Measurements from ENCODE around the gene SCIN.
"Not testable (repeated sequence)": the region's sequence is repeated elsewhere in the genome, so short reads cannot be mapped to it uniquely, and the experiment has no call there.

SCIN gene

DNA sequence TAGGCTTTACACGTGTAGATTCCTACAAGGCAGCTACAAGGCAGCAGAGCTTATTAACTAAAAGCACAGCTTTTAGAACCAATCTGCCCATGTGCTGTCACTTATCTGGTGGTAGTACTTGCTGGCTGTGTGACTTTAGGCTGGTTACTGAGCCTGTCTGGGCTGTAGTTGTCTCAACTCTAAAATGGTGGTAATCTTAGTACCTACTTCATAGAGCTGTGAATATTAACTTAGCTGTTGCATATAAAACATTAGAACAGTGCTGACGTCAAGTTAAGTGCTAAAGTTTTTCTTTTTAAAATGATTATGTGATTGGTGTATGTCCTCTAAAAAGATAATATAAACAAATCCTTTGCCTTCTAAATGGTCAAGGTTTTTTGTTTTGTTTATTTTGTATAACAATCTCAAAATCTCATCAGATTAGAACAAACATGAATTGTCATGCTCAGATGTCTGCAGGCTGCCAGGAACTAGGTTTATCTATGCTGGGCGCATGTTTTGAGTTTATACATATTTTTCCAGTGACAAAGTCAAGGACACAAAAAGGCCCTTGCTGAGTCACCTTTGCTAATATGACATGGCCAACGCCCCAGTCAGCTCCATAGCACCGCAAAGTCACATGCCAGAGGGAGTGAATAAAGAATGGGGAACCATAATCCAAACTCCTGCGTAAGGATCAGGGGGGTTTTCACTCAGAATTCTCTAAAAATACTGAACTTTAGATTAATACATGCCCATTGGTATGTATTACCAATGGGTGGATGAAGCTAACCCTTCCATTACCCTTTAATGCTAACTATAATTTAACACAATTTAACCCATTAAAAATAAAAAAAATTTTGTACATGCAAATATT, 77.1 kb downstream of the SCIN start:
- DNase-seq (ENCODE audit: low read depth in 2 of 2), result no peak

DNA sequence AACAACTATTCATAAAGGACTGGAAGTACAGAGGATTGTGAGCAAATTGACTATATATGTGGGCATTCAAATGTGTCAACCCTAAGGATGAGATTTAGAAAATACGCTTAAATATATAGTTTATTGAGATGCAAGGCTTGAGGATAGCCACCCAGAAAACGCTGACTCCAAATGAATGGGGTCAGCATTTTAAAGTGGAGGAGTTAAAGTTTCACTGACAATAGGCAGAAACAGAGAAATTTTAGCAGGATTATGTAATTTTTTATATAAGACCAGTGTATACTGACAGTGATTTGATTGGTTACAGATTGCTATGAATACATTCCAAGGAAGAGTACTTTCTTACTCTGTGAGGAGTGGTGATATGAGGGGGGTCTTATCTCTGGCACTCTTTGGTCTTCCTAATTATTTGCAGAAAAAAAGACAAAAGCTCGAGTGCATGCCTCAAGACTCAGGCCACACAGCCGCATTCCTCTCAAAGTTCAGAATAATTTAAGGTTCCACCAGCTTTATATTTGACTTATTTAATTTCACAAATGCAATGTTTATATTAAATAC, 78.3 kb downstream of the SCIN start:
- DNase-seq (ENCODE audit: low read depth in 2 of 2), result no peak

DNA sequence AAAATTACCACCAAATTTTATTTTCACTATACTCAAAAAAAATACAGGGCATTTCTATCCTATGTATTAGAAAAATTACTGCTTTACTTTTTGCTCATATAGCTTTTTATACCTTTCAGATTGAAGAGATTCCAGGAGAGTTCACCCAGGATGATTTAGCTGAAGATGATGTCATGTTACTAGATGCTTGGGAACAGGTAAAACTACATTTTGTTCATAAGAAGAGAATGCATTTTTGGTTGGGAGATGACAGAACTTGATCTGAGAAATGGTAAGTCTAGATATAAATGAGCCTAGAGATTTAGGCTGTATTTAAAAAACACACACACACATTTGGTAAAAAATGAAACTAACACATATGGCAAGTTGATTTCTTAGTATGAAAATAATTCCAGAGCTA, 78.8 kb downstream of the SCIN start:
- DNase-seq (ENCODE audit: low read depth in 2 of 2), result no peak

GRCh38 chr7:12650080-12650479, 79.6 kb downstream of the SCIN start:
- no peak for DNase-seq (ENCODE audit: low read depth in 2 of 2)

GRCh38 chr7:12653110-12653509, 82.6 kb downstream of the SCIN start:
- DNase-seq (ENCODE audit: low read depth in 2 of 2), result no peak

GRCh38 chr7:12653518-12653917, 83.0 kb downstream of the SCIN start:
- DNase-seq (ENCODE audit: low read depth in 2 of 2), result no peak

- no peak for DNase-seq (ENCODE audit: low read depth in 2 of 2)
Measured at GRCh38 chr7:12655161-12655560, 84.6 kb downstream of the SCIN start.

DNA sequence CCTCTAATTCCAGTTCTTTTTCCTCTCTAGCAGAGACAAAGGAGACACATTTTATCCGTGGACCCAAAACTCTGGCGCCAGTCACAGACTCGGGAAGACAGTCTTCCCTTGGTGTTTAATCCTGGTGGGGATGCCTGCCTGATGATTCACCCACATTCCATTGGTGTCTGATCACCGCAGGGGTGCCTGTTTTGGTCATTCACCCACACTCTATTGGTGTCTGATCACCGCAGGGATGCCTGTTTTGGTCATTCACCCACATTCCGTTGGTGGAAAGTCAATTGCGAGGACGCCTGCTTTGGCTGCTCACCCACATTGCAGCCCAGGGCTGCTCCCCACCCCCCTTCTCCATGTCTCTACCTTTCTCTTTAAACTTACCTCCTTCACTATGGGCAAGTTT, 89.9 kb downstream of the SCIN start:
- not testable (repeated sequence) for DNase-seq (ENCODE audit: low read depth in 2 of 2)

DNA sequence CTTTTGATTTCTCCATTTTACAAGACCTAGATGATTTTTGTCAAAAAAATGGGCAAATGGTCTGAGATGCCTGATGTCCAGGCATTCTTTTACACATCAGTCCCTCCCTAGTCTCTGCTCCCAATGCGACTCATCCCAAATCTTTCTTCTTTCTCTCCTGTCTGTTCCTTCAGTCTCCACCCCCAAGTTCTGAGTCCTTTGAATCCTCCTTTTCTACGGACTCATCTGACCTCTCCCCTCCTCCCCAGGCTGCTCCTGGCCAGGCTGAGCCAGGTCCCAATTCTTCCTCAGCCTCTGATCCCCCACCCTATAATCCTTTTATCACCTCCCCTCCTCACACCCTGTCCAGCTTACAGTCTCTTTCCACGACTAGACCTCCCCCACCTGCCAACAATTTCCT, 90.5 kb downstream of the SCIN start:
- not testable (repeated sequence) for DNase-seq (ENCODE audit: low read depth in 2 of 2)

DNA sequence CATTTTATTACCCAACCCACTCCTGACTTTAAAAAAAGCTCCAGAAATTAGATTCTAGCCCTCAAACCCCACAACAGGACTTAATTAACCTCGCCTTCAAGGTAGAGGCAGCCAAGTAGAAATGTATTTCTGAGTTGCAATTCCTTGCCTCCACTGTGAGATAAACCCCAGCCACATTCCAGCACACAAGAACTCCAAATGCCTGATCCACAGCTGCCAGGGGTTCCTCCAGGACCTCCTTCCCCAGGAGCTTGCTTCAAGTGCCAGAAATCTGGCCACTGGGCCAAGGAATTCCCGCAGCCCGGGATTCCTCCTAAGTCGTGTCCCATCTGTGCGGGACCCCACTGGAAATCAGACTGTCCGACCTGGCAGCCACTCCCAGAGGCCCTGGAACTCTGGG, 91.1 kb downstream of the SCIN start:
- DNase-seq (ENCODE audit: low read depth in 2 of 2), result no peak

- DNase-seq (ENCODE audit: low read depth in 2 of 2), result no peak
Measured at GRCh38 chr7:12670000-12670729, 99.6 kb downstream of the SCIN start.

- no peak for DNase-seq (ENCODE audit: low read depth in 2 of 2)
Measured at GRCh38 chr7:12670743-12671520, 100.4 kb downstream of the SCIN start.

GRCh38 chr7:12673436-12673835, 102.9 kb downstream of the SCIN start:
- not testable (repeated sequence) for DNase-seq (ENCODE audit: low read depth in 2 of 2)

DNA sequence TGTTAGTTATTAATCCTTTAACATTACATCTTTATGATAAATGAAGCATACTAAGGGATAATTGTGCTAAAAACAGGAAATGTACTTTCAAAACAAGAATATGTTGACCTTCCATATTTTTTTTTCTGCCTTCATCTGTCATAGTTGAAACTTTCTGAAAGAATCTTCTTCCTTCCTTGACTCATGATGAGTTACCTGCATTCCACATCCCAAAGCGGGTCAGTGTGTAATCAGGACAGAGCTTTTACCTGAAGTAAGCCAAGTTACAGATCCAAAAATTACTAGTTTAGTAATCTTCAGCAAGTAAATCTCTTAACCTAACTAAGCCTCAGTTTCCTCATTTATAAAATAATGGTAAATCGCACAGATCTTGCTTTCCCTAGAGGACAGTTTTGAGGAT, 103.5 kb downstream of the SCIN start:
- DNase-seq (ENCODE audit: low read depth in 2 of 2), result no peak

- no peak for DNase-seq (ENCODE audit: low read depth in 2 of 2)
Measured at GRCh38 chr7:12674861-12675260, 104.3 kb downstream of the SCIN start.

- DNase-seq (ENCODE audit: low read depth in 2 of 2), result no peak
Measured at GRCh38 chr7:12683678-12684585, 113.4 kb downstream of the SCIN start.

GRCh38 chr7:12684733-12685132, 114.2 kb downstream of the SCIN start:
- DNase-seq (ENCODE audit: low read depth in 2 of 2), result no peak

DNA sequence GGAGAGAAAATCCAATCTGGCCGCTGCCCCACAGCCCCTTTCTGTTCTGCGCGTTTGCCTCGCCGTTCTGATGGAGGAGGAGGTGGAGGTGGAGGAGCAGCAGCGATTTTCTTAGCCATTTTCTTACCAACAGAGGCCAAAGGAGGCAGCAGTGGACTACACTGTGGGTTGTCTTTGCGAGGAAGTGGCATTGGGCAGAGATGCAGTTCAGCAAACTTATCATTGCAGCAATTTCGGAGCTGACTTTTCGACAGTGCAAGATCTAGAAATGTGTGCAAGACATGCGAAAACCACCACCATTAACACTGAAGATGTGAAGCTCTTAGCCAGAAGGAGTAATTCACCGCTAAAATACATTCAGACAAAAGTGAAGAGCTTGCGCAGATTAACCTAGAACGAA, 115.0 kb downstream of the SCIN start:
- DNase-seq (ENCODE audit: low read depth in 2 of 2), result no peak

GRCh38 chr7:12686234-12686890, 115.8 kb downstream of the SCIN start:
- peak; percentile 87 for DNase-seq (ENCODE audit: low read depth in 2 of 2)

Measured in stimulated activated CD8-positive, alpha-beta memory T cell treated with anti-CD3 and anti-CD28 coated beads, Interleukin-7, amount 100 ng/mL, for 1 hour (primary cell).